ENCODE data around the gene MBNL3. TPM values are rescaled to one million over a fixed set of nuclear protein-coding genes. Genes with fewer than 3 reads are reported as not detected.

Gene MBNL3
- total and polyA plus RNA-seq, 2 donors (not counting 3 experiments of a cell fraction or from before 2014, with no cell fraction given): 1.8 to 5.6 TPM

DNA sequence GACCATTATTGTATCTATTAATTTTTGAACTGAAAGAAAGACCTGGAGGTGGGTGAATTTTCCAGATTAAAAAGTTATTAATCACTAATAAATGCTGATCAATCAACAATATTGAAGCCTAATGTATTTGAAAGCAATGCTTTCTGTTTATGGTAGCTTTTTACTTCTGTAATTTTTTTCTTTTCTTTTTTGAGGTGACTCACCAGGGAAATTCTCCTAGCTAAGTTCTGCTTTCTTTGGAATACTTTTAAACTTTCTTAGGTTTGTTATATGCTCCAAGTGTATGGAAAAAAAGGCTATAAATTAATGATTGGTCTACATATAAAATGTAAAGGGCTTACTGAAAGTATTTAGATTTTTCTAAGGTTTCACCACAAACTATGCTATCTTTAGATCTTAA is 94.2 kb downstream of the MBNL3 start:
- BruUV-seq (replicated peaks): no TSS peak
- no peak for TF ChIP-seq POLR2AphosphoS5 (IDR thresholded peaks at IDR 0.05; ENCODE audit: insufficient read depth, low read depth, low read length)
- no peak for TF ChIP-seq MAX (IDR thresholded peaks at IDR 0.05; ENCODE audit: insufficient read depth, insufficient read length)
- Histone ChIP-seq H4K20me1 (replicated peaks; ENCODE audit: control insufficient read depth, extremely low read depth, insufficient read depth, low read length) (no peaks in the 10 kb centered on the region), H3K79me2 (ENCODE audit: control insufficient read depth, insufficient read depth, low read length) (no peaks in the 10 kb centered on the region), H3K4me1 (ENCODE audit: control insufficient read depth, extremely low read depth, insufficient read depth, low read length) (no peaks in the 10 kb centered on the region), H2AFZ (ENCODE audit: low read depth, low read length) (no peak overlapping the region), H3K36me3 (ENCODE audit: control insufficient read depth in 2 of 2, extremely low read depth in 1 of 2, insufficient read depth in 2 of 2, low read length in 2 of 2) (no peaks in the 10 kb centered on the region), H3K9me1 (replicated peaks; ENCODE audit: control insufficient read depth, extremely low read depth, insufficient read depth, low read length) (no peaks in the 10 kb centered on the region), H3K9me3 (replicated peaks; ENCODE audit: control insufficient read depth, insufficient read depth, low read length) (no peaks in the 10 kb centered on the region), H3K9ac (replicated peaks; ENCODE audit: extremely low read depth, insufficient read depth, low read length) (no peak overlapping the region), H3K27me3 (ENCODE audit: control insufficient read depth in 2 of 2, insufficient read depth in 2 of 2, low read length in 2 of 2) (no peaks in the 10 kb centered on the region), H3K4me3 (replicated peaks in 1 of 3; ENCODE audit: insufficient read depth in 1 of 3, low read depth in 1 of 3, low read length in 3 of 3) (no peak overlapping the region), H3K27ac (ENCODE audit: insufficient read depth, low read depth, low read length) (no peak overlapping the region), H3K4me2 (ENCODE audit: insufficient read depth, low read length) (no peak overlapping the region)
- dilution Hi-C loops (cut with MboI; ENCODE audit: extremely low pct_ligation_motif_present, low sequenced_read_pairs) (no loop called here), intact Hi-C loops (cut with micrococcal nuclease) (no loop called here)
- DNase-seq (ENCODE audit: low read depth, low spot score) (no peak), FAIRE-seq (no peak)
- ChIA-PET POLR2A (no interaction called here), CTCF (no interaction called here)

DNA sequence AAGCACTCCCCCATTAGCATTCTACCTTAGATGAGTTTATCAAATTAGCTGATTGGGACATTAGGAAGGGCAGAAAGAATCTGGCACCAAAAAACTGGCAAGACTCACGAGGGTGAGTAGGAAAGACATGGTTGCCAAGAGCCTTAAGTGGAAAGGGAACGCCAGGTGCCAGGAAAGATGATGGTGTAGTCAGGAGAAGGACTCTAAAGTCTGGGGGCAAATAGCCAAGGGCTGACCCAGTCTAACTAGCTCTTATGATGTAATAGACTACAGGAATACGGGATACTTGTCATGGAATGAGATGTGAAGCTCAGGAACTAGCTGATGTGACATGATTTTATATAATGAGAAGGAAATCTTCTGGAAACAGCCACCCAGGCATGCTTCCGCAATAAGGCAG is 94.8 kb downstream of the MBNL3 start:
- Histone ChIP-seq H3K27me3 (ENCODE audit: control insufficient read depth in 2 of 2, insufficient read depth in 2 of 2, low read length in 2 of 2) (no peaks in the 10 kb centered on the region), H3K4me3 (replicated peaks in 1 of 3; ENCODE audit: insufficient read depth in 1 of 3, low read depth in 1 of 3, low read length in 3 of 3) (no peak overlapping the region), H3K79me2 (ENCODE audit: control insufficient read depth, insufficient read depth, low read length) (no peaks in the 10 kb centered on the region), H3K36me3 (ENCODE audit: control insufficient read depth in 2 of 2, extremely low read depth in 1 of 2, insufficient read depth in 2 of 2, low read length in 2 of 2) (no peaks in the 10 kb centered on the region), H3K4me1 (ENCODE audit: control insufficient read depth, extremely low read depth, insufficient read depth, low read length) (no peaks in the 10 kb centered on the region), H3K4me2 (ENCODE audit: insufficient read depth, low read length) (no peak overlapping the region), H2AFZ (ENCODE audit: low read depth, low read length) (no peak overlapping the region), H3K9me1 (replicated peaks; ENCODE audit: control insufficient read depth, extremely low read depth, insufficient read depth, low read length) (no peaks in the 10 kb centered on the region), H3K9me3 (replicated peaks; ENCODE audit: control insufficient read depth, insufficient read depth, low read length) (no peaks in the 10 kb centered on the region), H4K20me1 (replicated peaks; ENCODE audit: control insufficient read depth, extremely low read depth, insufficient read depth, low read length) (no peaks in the 10 kb centered on the region), H3K9ac (replicated peaks; ENCODE audit: extremely low read depth, insufficient read depth, low read length) (no peak overlapping the region), H3K27ac (ENCODE audit: insufficient read depth, low read depth, low read length) (no peak overlapping the region)
- TF ChIP-seq FOS (IDR thresholded peaks at IDR 0.05; ENCODE audit: borderline replicate concordance, insufficient read depth, low read length) (no peak), POLR2AphosphoS5 (IDR thresholded peaks at IDR 0.05; ENCODE audit: insufficient read depth, low read depth, low read length) (no peak), POLR2A (IDR thresholded peaks at IDR 0.05; ENCODE audit: low read depth, low read length) (no peak), JUN (IDR thresholded peaks at IDR 0.05; ENCODE audit: borderline replicate concordance, insufficient read depth, insufficient read length, low read depth) (no peak), CTCF (IDR thresholded peaks at IDR 0.05; ENCODE audit: extremely low read depth in 1 of 2, insufficient read depth in 1 of 2, low read depth in 1 of 2, low read length in 2 of 2) (no peak), EZH2 (IDR thresholded peaks at IDR 0.05; ENCODE audit: borderline replicate concordance, low read depth, low read length, severe bottlenecking) (no peak), GATA2 (IDR thresholded peaks at IDR 0.05; ENCODE audit: insufficient read depth, insufficient read length, low read depth, low read length) (no peak), MYC (IDR thresholded peaks at IDR 0.05; ENCODE audit: low read depth, low read length) (no peak), MAX (IDR thresholded peaks at IDR 0.05; ENCODE audit: insufficient read depth, insufficient read length) (no peak)
- no peak for DNase-seq (ENCODE audit: low read depth, low spot score)
- no TSS peak for BruUV-seq (replicated peaks)
- intact Hi-C loops (cut with micrococcal nuclease): no loop called here
- dilution Hi-C loops (cut with MboI; ENCODE audit: extremely low pct_ligation_motif_present, low sequenced_read_pairs): no loop called here
- POLR2A ChIA-PET: no interaction called here
- CTCF ChIA-PET: no interaction called here
- no peak for FAIRE-seq
